Measurements from ENCODE around the gene C1orf105.
"Not testable (repeated sequence)": the region's sequence is repeated elsewhere in the genome, so short reads cannot be mapped to it uniquely, and the experiment has no call there.

Gene C1orf105

DNA sequence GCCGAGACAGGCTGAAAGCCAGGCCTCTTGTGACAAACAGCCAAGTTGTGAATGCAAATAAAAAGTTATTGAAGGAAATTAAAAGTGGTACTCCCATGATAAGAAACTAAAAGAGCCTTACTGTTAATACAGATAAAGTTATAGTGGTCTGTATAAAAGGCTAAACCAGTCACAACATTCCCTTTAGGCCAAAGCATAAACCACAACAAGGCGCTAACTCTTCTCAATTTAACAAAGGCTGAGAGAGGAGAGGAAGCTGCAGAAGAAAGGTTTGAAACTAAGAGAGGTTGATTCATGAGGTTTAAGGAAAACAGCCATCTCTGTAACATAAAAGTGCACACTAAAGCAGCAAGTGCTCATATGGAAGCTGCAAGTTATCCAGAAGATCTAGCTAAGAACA, 10.7 kb downstream of the C1orf105 start:
- Histone ChIP-seq H3K27ac (ENCODE audit: extremely low read depth, low read depth, low read length) (no peak overlapping the region), H3K9me3 (ENCODE audit: control insufficient read depth, insufficient read depth, low read depth, low read length) (no peaks in the 10 kb centered on the region), H3K4me1 (ENCODE audit: control insufficient read depth, insufficient read depth, low read length) (no peaks in the 10 kb centered on the region), H3K36me3 (ENCODE audit: control insufficient read depth in 2 of 2, insufficient read depth in 1 of 2, low read length in 2 of 2) (no peaks in the 10 kb centered on the region), H3K4me3 (ENCODE audit: low read depth, low read length) (no peak overlapping the region)
- POLR2A ChIA-PET, result no interaction called here
- TF ChIP-seq ZFHX2 (tag by site-specific recombination; conservative IDR thresholded peaks at IDR 0.05), result no peak
- no peak for TF ChIP-seq ZNF654 (tag by site-specific recombination; IDR thresholded peaks at IDR 0.05; ENCODE audit: low read depth)
- TF ChIP-seq ZNF776 (tag by site-specific recombination; IDR thresholded peaks at IDR 0.05; ENCODE audit: borderline replicate concordance), result no peak
- TF ChIP-seq, protein P1, sequence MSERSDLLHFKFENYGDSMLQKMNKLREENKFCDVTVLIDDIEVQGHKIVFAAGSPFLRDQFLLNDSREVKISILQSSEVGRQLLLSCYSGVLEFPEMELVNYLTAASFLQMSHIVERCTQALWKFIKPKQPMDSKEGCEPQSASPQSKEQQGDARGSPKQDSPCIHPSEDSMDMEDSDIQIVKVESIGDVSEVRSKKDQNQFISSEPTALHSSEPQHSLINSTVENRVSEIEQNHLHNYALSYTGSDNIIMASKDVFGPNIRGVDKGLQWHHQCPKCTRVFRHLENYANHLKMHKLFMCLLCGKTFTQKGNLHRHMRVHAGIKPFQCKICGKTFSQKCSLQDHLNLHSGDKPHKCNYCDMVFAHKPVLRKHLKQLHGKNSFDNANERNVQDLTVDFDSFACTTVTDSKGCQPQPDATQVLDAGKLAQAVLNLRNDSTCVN (tag by site-specific recombination; optimal IDR thresholded peaks at IDR 0.05), result no peak
- CTCF ChIA-PET, result interaction anchor here (1.2 kb wide), 1 partner anchor 115 kb away, joined by 3 read pairs; no protein-coding TSS in a partner anchor

DNA sequence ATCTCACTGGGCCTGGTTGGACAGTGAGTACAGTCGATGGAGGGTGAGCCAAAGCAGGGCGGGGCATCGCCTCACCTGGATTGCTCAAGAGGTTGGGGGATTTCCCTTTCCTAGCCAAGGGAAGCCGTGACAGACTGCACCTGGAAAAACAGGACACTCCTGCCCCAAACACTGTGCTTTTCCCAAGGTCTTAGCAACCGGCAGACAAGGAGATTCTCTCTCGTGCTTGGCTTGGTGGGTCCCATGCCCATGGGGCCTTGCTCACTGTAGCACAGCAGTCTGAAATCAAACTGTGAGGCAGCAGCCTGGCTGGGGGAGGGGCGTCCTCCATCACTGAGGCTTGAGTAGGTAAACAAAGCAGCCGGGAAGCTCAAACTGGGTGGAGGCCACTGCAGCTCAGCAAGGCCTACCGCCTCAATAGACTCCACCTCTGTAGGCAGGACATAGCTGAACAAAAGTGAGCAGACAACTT, 11.3 kb downstream of the C1orf105 start:
- ChIA-PET POLR2A (interaction anchor here (0.5 kb wide), 1 partner anchor 326 kb away, joined by 4 read pairs; no protein-coding TSS in a partner anchor), CTCF (interaction anchor here (0.5 to 1.2 kb wide), 3 partner anchors 115 to 768 kb away, joined by 3 read pairs; no protein-coding TSS in a partner anchor)
- H3K36me3 ChIP-seq (ENCODE audit: control insufficient read depth in 2 of 2, insufficient read depth in 1 of 2, low read length in 2 of 2), result no peaks in the 10 kb centered on the region
- no peak for TF ChIP-seq ZNF274 (IDR thresholded peaks at IDR 0.05; ENCODE audit: low read length)
- TF ChIP-seq ZNF274 (tag by site-specific recombination; IDR thresholded peaks at IDR 0.05; ENCODE audit: borderline replicate concordance), result no peak
- TF ChIP-seq ZNF146 (tag by site-specific recombination; IDR thresholded peaks at IDR 0.05), result no peak
- no peak for TF ChIP-seq ZNF354C (tag by site-specific recombination; IDR thresholded peaks at IDR 0.05; ENCODE audit: borderline replicate concordance, low read depth)
- H3K9me3 ChIP-seq (ENCODE audit: control insufficient read depth, insufficient read depth, low read depth, low read length), result no peaks in the 10 kb centered on the region
- H3K27ac ChIP-seq (ENCODE audit: extremely low read depth, low read depth, low read length), result no peak overlapping the region
- no peak overlapping the region for H3K4me3 ChIP-seq (ENCODE audit: low read depth, low read length)
- no peaks in the 10 kb centered on the region for H3K4me1 ChIP-seq (ENCODE audit: control insufficient read depth, insufficient read depth, low read length)

DNA sequence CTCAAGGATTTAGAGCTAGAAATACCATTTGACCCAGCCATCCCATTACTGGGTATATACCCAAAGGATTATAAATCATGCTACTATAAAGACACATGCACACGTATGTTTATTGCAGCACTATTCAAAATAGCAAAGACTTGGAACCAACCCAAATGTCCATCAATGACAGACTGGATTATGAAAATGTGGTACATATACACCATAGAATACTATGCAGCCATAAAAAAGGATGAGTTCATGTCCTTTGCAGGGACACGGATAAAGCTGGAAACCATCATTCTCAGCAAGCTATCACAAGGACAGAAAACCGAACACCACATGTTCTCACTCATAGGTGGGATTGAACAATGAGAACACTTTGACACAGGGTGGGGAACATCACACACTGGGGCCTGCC, 16.7 kb downstream of the C1orf105 start:
- CTCF ChIA-PET, result interaction anchor here (0.6 kb wide), 1 partner anchor 15 kb away, joined by 3 read pairs; no protein-coding TSS in a partner anchor
- H3K4me1 ChIP-seq (ENCODE audit: control insufficient read depth, insufficient read depth, low read length); H3K4me3 ChIP-seq (ENCODE audit: low read depth, low read length); H3K27ac ChIP-seq (ENCODE audit: extremely low read depth, low read depth, low read length); POLR2A ChIA-PET; H3K9me3 ChIP-seq (ENCODE audit: control insufficient read depth, insufficient read depth, low read depth, low read length): not testable (repeated sequence)
- peak; percentile 79 for TF ChIP-seq ZNF146 (tag by site-specific recombination; IDR thresholded peaks at IDR 0.05)
- peaks cover 0 to 15% of the 10 kb centered on the region in 2 experiments; a peak in 1 of 3 replicates for H3K36me3 ChIP-seq (ENCODE audit: control insufficient read depth in 2 of 2, insufficient read depth in 1 of 2, low read length in 2 of 2)

DNA sequence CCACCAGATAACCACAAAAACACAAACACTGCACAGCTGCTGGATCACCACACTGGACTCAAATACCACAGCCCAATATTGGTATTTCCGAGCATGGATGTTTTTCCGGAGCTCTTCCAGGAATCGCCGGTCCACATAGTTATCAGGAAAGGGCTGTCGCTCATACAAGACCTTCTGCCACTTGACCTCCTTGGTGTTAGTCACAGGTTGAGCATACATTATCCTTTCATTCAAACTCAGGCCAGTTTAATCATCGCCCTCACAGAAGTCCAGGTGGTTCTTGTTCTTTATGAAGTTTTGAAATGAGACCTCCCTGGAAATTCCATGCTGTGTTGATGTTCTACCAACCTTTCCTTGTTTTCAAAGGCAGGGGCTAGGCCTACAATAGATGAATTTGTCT, 21.9 kb downstream of the C1orf105 start:
- H3K9me3 ChIP-seq (ENCODE audit: control insufficient read depth, insufficient read depth, low read depth, low read length), result no peaks in the 10 kb centered on the region
- POLR2A ChIA-PET, result no interaction called here
- H3K36me3 ChIP-seq (ENCODE audit: control insufficient read depth in 2 of 2, insufficient read depth in 1 of 2, low read length in 2 of 2), result peaks cover 0 to 19% of the 10 kb centered on the region in 2 experiments; a peak in 1 of 3 replicates
- CTCF ChIA-PET, result interaction anchor here (0.6 to 2.8 kb wide), 8 partner anchors 10 to 641 kb away, joined by 3 to 23 read pairs (median 3); no protein-coding TSS in a partner anchor
- H3K4me3 ChIP-seq (ENCODE audit: low read depth, low read length), result no peak overlapping the region
- no peak overlapping the region for H3K27ac ChIP-seq (ENCODE audit: extremely low read depth, low read depth, low read length)
- no peaks in the 10 kb centered on the region for H3K4me1 ChIP-seq (ENCODE audit: control insufficient read depth, insufficient read depth, low read length)
- no peak for TF ChIP-seq ZNF843 (tag by site-specific recombination; IDR thresholded peaks at IDR 0.05)
- TF ChIP-seq ZNF404 (tag by site-specific recombination; IDR thresholded peaks at IDR 0.05), result no peak
- TF ChIP-seq, protein P2, sequence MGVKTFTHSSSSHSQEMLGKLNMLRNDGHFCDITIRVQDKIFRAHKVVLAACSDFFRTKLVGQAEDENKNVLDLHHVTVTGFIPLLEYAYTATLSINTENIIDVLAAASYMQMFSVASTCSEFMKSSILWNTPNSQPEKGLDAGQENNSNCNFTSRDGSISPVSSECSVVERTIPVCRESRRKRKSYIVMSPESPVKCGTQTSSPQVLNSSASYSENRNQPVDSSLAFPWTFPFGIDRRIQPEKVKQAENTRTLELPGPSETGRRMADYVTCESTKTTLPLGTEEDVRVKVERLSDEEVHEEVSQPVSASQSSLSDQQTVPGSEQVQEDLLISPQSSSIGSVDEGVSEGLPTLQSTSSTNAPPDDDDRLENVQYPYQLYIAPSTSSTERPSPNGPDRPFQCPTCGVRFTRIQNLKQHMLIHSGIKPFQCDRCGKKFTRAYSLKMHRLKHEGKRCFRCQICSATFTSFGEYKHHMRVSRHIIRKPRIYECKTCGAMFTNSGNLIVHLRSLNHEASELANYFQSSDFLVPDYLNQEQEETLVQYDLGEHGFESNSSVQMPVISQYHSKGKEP (tag by site-specific recombination; IDR thresholded peaks at IDR 0.05), result no peak
- TF ChIP-seq GLI2 (tag by site-specific recombination; IDR thresholded peaks at IDR 0.05; ENCODE audit: borderline replicate concordance, low read depth), result no peak
- no peak for TF ChIP-seq ZNF48 (tag by site-specific recombination; IDR thresholded peaks at IDR 0.05)

Data from HEK293 (cell line).